AG09309 (cell line): Measurements from ENCODE around the gene FRMD3.

Experiments used
- DNase-seq: peaks from one replicate; pipeline ENCODE4 v3.0.0-alpha.2; 2010; ENCODE audit warnings: low read depth
- H3K4me3 ChIP-seq: 2 replicates; pipeline ENCODE4 v1.5.1; 2011; ENCODE audit warnings: mild to moderate bottlenecking, low read depth, low read length, moderate library complexity; ENCODE audit not compliant: control insufficient read depth
- TF ChIP-seq, protein P1 (sequence below): IDR thresholded peaks from 2 replicates; pipeline ENCODE4 v1.5.1; 2011; ENCODE audit warnings: mild to moderate bottlenecking, low read depth, low read length, inconsistent platforms; ENCODE audit not compliant: insufficient read depth, control insufficient read depth; ENCODE audit errors: missing control alignments

The FRMD3 gene

GRCh38 chr9:83267741-83268140, 270.5 kb downstream of the FRMD3 start:
- DNase-seq = no peak
- no peak overlapping the region for H3K4me3 ChIP-seq
- TF ChIP-seq, protein P1, sequence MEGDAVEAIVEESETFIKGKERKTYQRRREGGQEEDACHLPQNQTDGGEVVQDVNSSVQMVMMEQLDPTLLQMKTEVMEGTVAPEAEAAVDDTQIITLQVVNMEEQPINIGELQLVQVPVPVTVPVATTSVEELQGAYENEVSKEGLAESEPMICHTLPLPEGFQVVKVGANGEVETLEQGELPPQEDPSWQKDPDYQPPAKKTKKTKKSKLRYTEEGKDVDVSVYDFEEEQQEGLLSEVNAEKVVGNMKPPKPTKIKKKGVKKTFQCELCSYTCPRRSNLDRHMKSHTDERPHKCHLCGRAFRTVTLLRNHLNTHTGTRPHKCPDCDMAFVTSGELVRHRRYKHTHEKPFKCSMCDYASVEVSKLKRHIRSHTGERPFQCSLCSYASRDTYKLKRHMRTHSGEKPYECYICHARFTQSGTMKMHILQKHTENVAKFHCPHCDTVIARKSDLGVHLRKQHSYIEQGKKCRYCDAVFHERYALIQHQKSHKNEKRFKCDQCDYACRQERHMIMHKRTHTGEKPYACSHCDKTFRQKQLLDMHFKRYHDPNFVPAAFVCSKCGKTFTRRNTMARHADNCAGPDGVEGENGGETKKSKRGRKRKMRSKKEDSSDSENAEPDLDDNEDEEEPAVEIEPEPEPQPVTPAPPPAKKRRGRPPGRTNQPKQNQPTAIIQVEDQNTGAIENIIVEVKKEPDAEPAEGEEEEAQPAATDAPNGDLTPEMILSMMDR = no peak

DNA sequence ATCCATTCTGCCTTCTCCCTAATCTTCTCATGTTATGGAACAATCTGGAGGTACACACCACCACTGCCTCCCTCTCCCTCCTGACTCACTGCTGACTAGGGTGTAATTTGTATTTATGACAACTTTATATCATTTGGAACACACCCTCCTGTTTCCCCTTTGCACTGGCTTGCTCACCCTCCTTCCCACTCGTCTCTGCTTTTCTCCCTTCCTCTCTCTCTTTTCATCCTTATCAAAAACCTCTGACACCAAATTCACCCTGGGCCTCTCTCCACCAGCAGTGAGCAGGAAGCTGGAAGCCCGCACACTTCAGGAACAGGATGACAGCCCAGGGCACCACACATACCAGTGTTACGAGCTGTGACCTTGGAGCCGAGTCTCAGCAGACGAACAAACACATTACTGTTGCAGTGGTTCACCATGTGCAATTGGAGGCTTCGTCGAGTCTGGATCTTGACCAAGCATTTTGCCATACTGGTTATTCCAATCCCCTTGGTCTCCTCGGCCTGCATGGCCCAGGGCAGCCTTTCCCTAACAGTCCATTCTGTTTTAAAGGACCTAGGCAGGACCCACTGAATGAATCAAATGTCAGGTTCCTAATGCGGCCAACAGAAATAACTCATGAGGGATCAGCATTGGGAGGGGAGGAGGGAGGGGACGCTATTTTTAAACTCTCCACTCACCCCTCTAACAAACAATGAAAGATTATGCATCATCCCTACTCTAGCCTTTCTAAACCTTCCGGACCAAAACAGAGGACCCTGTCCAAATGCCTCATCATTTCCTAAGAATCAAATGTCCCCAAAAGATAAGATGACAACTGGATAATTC, 271.3 kb downstream of the FRMD3 start:
- TF ChIP-seq, protein P1 = no peak
- DNase-seq = no peak
- no peak overlapping the region for H3K4me3 ChIP-seq

DNA sequence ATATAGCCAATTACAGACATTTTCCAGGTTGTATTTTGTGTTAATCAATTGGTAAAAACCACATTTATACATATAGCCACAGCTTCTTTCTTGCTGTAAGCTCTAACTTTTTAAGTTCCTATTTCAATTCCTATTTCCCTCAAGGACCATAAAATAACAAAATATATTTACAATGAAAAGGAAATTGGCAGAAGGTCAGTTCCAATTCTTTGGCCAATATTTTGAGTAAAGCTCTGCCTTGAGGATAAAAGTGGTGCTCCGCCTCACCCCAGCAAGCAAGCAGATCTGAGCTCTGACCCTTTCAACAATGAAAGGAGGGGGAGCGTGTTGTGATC, 271.9 kb downstream of the FRMD3 start:
- H3K4me3 ChIP-seq = no peak overlapping the region
- TF ChIP-seq, protein P1 = no peak
- DNase-seq = no peak

- no peak overlapping the region for H3K4me3 ChIP-seq
- no peak for DNase-seq
- TF ChIP-seq, protein P1 = no peak
Observed at GRCh38 chr9:83264315-83264714, 273.9 kb downstream of the FRMD3 start.

DNA sequence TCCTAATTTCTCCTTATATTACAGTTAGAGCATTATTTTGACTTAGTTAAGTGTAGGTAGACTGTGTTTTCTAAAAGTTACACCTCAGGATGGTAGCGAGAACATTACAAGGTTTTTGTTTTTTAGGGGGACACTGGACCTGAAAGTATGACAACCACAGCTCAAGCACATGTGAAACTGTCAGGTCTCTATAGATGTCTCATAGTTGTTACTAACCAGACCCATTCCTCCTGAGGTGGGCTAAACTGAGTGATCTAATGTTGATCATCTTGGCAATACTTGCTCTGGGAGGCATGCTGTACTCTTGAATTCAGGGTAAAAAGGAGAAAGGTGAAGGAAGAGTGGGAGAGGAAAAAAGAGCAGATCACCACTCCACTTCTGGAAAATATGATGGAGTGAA, 278.6 kb downstream of the FRMD3 start:
- H3K4me3 ChIP-seq = no peak overlapping the region
- DNase-seq = no peak
- TF ChIP-seq, protein P1 = no peak

GRCh38 chr9:83257937-83258891, 280.0 kb downstream of the FRMD3 start:
- H3K4me3 ChIP-seq = no peak overlapping the region
- DNase-seq = no peak
- TF ChIP-seq, protein P1 = no peak
